Gastrocnemius medialis (tissue), 4 donors: ENCODE data around the gene CYP3A5.

ENCODE experiments used
- POLR2A ChIP-seq, 2 donors: fragments of 450-650 bp; IDR thresholded peaks; one replicate each; pipeline ENCODE4 v1.6.1; 2017; ENCODE audit warnings: antibody characterized with exemption in 2 of 2, mild to moderate bottlenecking in 2 of 2, moderate library complexity in 2 of 2
- TF ChIP-seq, protein P1 (sequence below), 5 experiments: fragments of 450-650 bp in 3 of 5; fragments of 200-600 bp in 2 of 5; sonication (generic) in 2 of 5; IDR thresholded peaks in 4 of 5; conservative IDR thresholded peaks in 1 of 5; 1 replicate in 4 of 5; 2 replicates in 1 of 5; pipeline ENCODE4 v1.5.1; 2016 to 2019; ENCODE audit warnings: antibody characterized with exemption in 5 of 5, mild to moderate bottlenecking in 3 of 5, moderate library complexity in 3 of 5

DNA sequence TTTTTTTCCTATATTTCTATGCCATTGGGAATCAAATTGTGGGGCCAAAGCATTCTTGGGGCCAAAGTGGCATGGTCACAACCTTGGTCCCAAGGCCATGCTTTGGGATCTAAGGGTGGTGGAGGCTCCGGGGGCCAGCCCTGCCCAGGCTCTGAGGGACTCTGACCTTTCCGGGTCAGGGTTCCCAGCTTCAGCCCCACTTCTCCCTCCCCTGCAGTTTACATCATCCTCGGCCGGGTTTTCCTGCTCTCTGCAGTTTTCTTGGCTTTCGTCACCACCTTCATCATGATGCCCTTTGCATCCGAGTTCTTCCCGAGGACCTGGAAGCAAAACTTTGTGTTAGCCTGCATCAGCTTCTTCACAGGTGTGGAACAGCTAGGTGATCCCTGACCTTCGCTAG, 73.3 kb downstream of the CYP3A5 start:
- TF ChIP-seq, protein P1, sequence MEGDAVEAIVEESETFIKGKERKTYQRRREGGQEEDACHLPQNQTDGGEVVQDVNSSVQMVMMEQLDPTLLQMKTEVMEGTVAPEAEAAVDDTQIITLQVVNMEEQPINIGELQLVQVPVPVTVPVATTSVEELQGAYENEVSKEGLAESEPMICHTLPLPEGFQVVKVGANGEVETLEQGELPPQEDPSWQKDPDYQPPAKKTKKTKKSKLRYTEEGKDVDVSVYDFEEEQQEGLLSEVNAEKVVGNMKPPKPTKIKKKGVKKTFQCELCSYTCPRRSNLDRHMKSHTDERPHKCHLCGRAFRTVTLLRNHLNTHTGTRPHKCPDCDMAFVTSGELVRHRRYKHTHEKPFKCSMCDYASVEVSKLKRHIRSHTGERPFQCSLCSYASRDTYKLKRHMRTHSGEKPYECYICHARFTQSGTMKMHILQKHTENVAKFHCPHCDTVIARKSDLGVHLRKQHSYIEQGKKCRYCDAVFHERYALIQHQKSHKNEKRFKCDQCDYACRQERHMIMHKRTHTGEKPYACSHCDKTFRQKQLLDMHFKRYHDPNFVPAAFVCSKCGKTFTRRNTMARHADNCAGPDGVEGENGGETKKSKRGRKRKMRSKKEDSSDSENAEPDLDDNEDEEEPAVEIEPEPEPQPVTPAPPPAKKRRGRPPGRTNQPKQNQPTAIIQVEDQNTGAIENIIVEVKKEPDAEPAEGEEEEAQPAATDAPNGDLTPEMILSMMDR (IDR thresholded peaks at IDR 0.05 in 4 of 5, conservative IDR thresholded peaks at IDR 0.05 in 1 of 5): no peak
- TF ChIP-seq POLR2A (IDR thresholded peaks at IDR 0.05): no peak
